GM18502 (cell line): ENCODE data around the gene FEV.
"Not testable (repeated sequence)": the region's sequence is repeated elsewhere in the genome, so short reads cannot be mapped to it uniquely, and the experiment has no call there.

ENCODE experiments used
- ATAC-seq: cut with Tn5 transposase; IDR thresholded peaks from one replicate; pipeline ENCODE4 v1.9.1; 2021; ENCODE audit warnings: mild to moderate bottlenecking; ENCODE audit not compliant: unreplicated experiment, poor library complexity

Gene FEV

DNA sequence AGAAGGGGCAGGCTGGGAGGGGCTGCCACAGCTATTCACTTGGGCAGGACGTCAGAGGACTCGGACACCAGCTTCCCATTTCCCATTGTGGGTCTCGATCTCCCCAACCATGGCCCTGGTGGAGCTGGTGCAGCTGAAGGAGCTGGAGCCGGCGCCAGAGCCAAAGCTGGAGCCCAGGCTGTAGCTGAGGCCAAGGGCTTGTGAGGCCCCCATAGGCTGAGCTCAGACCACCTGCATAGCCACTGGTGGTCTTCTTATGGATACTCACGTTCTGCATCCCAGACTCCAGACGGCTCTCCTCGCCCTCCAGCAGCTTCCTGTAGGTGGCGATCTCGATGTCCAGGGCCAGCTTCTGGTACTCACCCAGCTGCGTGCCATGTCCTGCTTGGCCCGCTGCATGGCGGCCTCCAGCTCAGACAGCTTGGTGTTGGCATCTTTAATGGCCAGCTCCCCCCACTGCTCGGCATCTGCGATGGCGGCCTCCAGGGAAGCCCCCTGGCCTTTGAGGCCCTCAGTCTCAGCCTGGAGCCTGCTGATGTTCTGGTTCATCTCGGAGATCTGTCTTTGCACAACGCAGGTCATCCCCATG lies 31.5 kb downstream of the FEV start:
- ATAC-seq, result no peak

DNA sequence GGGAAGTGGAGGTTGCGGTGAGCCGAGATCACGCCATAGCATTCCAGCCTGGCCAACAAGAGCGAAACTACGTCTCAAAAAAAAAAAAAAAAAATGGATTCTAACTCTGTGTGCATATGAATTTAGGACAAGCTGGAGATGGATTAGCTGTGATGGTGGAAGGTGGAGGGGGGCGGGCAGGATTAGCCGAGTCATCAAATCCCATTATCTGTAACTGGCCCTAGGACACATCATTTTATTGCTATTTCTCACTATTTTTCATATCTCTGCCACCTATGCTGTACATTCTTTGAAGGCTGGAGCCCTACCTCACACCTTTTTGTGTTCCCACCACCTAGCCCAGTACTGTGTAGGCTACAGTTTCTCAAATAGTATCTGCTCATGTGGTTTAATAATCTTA lies 32.8 kb downstream of the FEV start:
- no peak for ATAC-seq

DNA sequence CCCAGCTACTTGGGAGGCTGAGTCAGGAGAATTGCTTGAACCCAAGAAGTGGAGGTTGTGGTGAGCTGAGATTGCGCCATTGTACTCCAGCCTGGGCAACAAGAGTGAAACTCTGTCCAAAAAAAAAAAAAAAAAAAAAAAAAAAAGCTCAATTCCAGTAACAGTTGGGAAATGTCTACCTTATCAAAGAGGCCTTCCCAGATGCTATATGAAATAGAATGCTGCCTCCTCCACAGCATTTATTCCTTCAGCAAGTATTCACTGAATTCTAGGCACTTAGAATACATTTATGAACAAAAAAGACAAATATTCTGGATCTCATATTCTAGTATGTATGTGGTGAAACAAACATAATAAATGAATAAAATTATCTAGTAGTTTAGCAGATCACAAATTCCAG lies 38.4 kb downstream of the FEV start:
- ATAC-seq, result no peak

DNA sequence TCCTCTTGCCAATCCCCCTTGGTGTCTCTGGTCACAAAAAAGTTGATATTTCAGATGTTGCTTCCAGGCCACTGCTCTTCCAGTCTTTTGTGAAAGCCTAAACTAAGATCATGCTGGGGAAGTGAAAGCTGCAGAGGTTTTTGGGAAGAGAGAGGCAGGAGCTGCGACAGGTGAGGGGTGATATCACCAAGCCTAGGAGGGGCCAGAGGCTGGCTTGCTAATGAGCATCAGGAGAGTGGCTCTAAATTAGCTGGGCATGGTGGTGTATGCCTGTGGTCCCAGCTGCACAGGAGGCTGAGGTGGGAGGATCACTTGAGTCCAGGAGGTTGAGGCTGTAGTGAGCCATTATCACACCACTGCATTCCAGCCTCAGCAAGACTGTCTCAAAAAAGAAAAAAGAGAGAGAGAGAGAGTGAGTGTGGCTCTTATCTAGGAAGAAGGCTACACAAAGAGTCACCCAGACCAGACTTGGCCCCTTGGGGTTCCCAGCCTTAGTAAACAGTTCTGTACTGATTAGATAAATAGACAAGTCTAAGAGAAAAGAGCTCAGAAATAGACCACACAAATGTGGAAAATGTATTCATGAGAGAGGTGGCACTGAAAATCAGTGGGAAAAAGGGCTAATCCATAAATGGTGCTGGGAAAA lies 40.1 kb downstream of the FEV start:
- no peak for ATAC-seq

DNA sequence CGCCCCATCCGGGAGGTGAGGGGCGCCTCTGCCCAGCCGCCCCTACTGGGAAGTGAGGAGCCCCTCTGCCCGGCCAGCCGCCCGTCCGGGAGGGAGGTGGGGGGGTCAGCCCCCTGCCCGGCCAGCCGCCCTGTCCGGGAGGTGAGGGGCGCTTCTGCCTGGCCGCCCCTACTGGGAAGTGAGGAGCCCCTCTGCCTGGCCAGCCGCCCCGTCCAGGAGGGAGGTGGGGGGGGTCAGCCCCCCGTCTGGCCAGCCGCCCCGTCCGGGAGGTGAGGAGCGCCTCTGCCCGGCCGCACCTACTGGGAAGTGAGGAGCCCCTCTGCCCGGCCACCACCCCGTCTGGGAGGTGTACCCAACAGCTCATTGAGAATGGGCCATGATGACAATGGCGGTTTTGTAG lies 53.2 kb downstream of the FEV start:
- ATAC-seq, result not testable (repeated sequence)
